H1 (cell line): Measurements from ENCODE around the gene BPIFA2. TPM values are rescaled to one million over a fixed set of nuclear protein-coding genes. Genes with fewer than 3 reads are reported as not detected.

Source experiments
- CTCF ChIA-PET: fragments of 300-600 bp; sonication (Branson Sonifier 250); formaldehyde crosslinking; loops from one replicate; lab custom pipeline; 2021; ENCODE audit not compliant: partially characterized antibody; lab: Charles Lee
- POLR2A ChIA-PET: fragments of 300-600 bp; sonication (Branson Sonifier 250); formaldehyde crosslinking; loops from one replicate; lab custom pipeline; 2021; ENCODE audit warnings: inconsistent platforms; ENCODE audit not compliant: partially characterized antibody; lab: Charles Lee
- DNase-seq, 2 experiments: peaks; one replicate each; pipeline versions ENCODE4 v3.0.0 to v3.0.0-alpha.2; 2010 to 2022; ENCODE audit warnings: low spot score in 2 of 2, low read depth in 1 of 2, mixed read lengths in 1 of 2
- FAIRE-seq: peaks from 2 replicates; lab custom pipeline; 2011; peaks lifted over from hg19 to GRCh38; lab: Jason Lieb, UNC
- H2AFZ ChIP-seq: 2 replicates; pipeline ENCODE4 v1.8.1; 2012; ENCODE audit warnings: low read length, inconsistent platforms
- H2AK5ac ChIP-seq: 2 replicates; pipeline ENCODE4 v1.6.1; 2013; ENCODE audit warnings: low read depth, low read length
- H2BK120ac ChIP-seq: replicated peaks from 2 replicates; pipeline ENCODE3; 2013; ENCODE audit warnings: low read depth, low read length, inconsistent platforms
- H2BK12ac ChIP-seq: 2 replicates; pipeline ENCODE4 v1.6.1; 2013; ENCODE audit warnings: low read depth, low read length
- H2BK15ac ChIP-seq: 2 replicates; pipeline ENCODE4 v1.6.1; 2013; ENCODE audit warnings: low read length
- H2BK20ac ChIP-seq: 2 replicates; pipeline ENCODE4 v1.6.1; 2013; ENCODE audit warnings: low read length
- H2BK5ac ChIP-seq: 2 replicates; pipeline ENCODE4 v1.6.1; 2013; ENCODE audit warnings: low read depth, low read length
- H3K14ac ChIP-seq: 2 replicates; pipeline ENCODE4 v1.6.1; 2013; ENCODE audit warnings: inconsistent platforms; ENCODE audit not compliant: insufficient read length
- H3K18ac ChIP-seq: 2 replicates; pipeline ENCODE4 v1.6.1; 2013; ENCODE audit warnings: low read length; ENCODE audit errors: extremely low read depth
- H3K23ac ChIP-seq: 2 replicates; pipeline ENCODE4 v1.6.1; 2013; ENCODE audit warnings: inconsistent platforms; ENCODE audit not compliant: insufficient read length
- H3K23me2 ChIP-seq: 2 replicates; pipeline ENCODE4 v1.6.1; 2013; ENCODE audit warnings: low read depth, low read length
- H3K27ac ChIP-seq: 2 replicates; pipeline ENCODE4 v1.6.1; 2011; ENCODE audit warnings: low read depth, low read length, inconsistent platforms
- H3K27me3 ChIP-seq, 4 experiments: replicated peaks in 1 of 4; 1 replicate in 1 of 4; 2 replicates in 3 of 4; pipeline versions ENCODE4 v1.6.1 to v1.8.1; 2011 to 2013; ENCODE audit warnings: low read length in 3 of 4, mild to moderate bottlenecking in 3 of 4, inconsistent platforms in 2 of 4, mixed read lengths in 2 of 4, moderate library complexity in 1 of 4; ENCODE audit not compliant: control insufficient read depth in 3 of 4, insufficient read depth in 3 of 4; ENCODE audit errors: extremely low read depth in 1 of 4
- H3K36me3 ChIP-seq, 4 experiments: 2 replicates each; pipeline versions ENCODE4 v1.6.1 to v1.8.1; 2011 to 2013; ENCODE audit warnings: mild to moderate bottlenecking in 4 of 4, low read length in 3 of 4, moderate library complexity in 2 of 4, control low read depth in 1 of 4, inconsistent platforms in 1 of 4; ENCODE audit not compliant: insufficient read depth in 4 of 4, control insufficient read depth in 2 of 4
- H3K4ac ChIP-seq: replicated peaks from 2 replicates; pipeline ENCODE3; 2013; ENCODE audit warnings: low read length, low read depth, mixed read lengths, inconsistent platforms; ENCODE audit not compliant: insufficient read length
- H3K4me1 ChIP-seq, 4 experiments: replicated peaks in 1 of 4; 1 replicate in 1 of 4; 2 replicates in 3 of 4; pipeline versions ENCODE4 v1.6.1 to v1.8.1; 2011 to 2013; ENCODE audit warnings: low read length in 3 of 4, inconsistent platforms in 2 of 4, mixed read lengths in 1 of 4; ENCODE audit not compliant: insufficient read depth in 4 of 4, control insufficient read depth in 3 of 4
- H3K4me2 ChIP-seq, 2 experiments: 2 replicates each; pipeline versions ENCODE4 v1.6.1 to v1.8.1; 2011 to 2013; ENCODE audit warnings: low read depth in 2 of 2, low read length in 2 of 2, control low read depth in 1 of 2, inconsistent platforms in 1 of 2, mild to moderate bottlenecking in 1 of 2; ENCODE audit not compliant: insufficient read depth in 1 of 2
- H3K4me3 ChIP-seq, 4 experiments: fragments of 200-600, 300-600 bp in 1 of 4; sonication (generic), shearing (Covaris generic), sonication (Bioruptor Twin) in 1 of 4; 2 replicates each; pipeline versions ENCODE4 v1.5.1 to v1.8.1; 2011 to 2016; ENCODE audit warnings: low read length in 4 of 4, low read depth in 3 of 4, control low read depth in 2 of 4, inconsistent platforms in 2 of 4, mild to moderate bottlenecking in 2 of 4, mixed read lengths in 1 of 4, moderate library complexity in 1 of 4; ENCODE audit not compliant: insufficient read depth in 2 of 4; ENCODE audit errors: extremely low read depth in 1 of 4
- H3K56ac ChIP-seq: replicated peaks from 2 replicates; pipeline ENCODE3; 2013; ENCODE audit warnings: low read depth, mild to moderate bottlenecking, mixed read lengths, low read length, inconsistent platforms; ENCODE audit not compliant: insufficient read length
- H3K79me1 ChIP-seq: 2 replicates; pipeline ENCODE4 v1.6.1; 2013; ENCODE audit warnings: low read depth, low read length, control low read depth
- H3K79me2 ChIP-seq, 2 experiments: 2 replicates each; pipeline versions ENCODE4 v1.6.1 to v1.8.1; 2012 to 2013; ENCODE audit warnings: low read length in 2 of 2, mild to moderate bottlenecking in 2 of 2, inconsistent platforms in 1 of 2; ENCODE audit not compliant: insufficient read depth in 2 of 2, control insufficient read depth in 1 of 2
- H3K9ac ChIP-seq, 4 experiments: replicated peaks in 1 of 4; 1 replicate in 1 of 4; 2 replicates in 3 of 4; pipeline versions ENCODE4 v1.6.1 to v1.8.1; 2011 to 2013; ENCODE audit warnings: low read depth in 3 of 4, low read length in 3 of 4, control low read depth in 2 of 4, mild to moderate bottlenecking in 2 of 4, moderate library complexity in 2 of 4, inconsistent platforms in 1 of 4; ENCODE audit errors: extremely low read depth in 1 of 4
- H3K9me3 ChIP-seq, 2 experiments: 2 replicates each; pipeline versions ENCODE4 v1.6.1 to v1.8.1; 2012 to 2013; ENCODE audit warnings: mild to moderate bottlenecking in 2 of 2, moderate library complexity in 2 of 2, control low read depth in 1 of 2, inconsistent platforms in 1 of 2, low read depth in 1 of 2, low read length in 1 of 2, mixed read lengths in 1 of 2; ENCODE audit not compliant: insufficient read depth in 2 of 2
- H4K20me1 ChIP-seq, 2 experiments: replicated peaks in 1 of 2; 2 replicates each; pipeline versions ENCODE3 to v1.8.1; 2011 to 2013; ENCODE audit warnings: inconsistent platforms in 2 of 2, low read length in 2 of 2, mild to moderate bottlenecking in 1 of 2; ENCODE audit not compliant: insufficient read depth in 2 of 2, control insufficient read depth in 1 of 2
- H4K5ac ChIP-seq: 2 replicates; pipeline ENCODE4 v1.6.1; 2013; ENCODE audit warnings: low read length, low read depth, mixed read lengths, inconsistent platforms; ENCODE audit not compliant: insufficient read length
- H4K8ac ChIP-seq: 2 replicates; pipeline ENCODE4 v1.8.0; 2013; ENCODE audit warnings: mild to moderate bottlenecking, moderate library complexity, low read length, inconsistent platforms; ENCODE audit not compliant: insufficient read depth; ENCODE audit errors: extremely low read depth
- H4K91ac ChIP-seq: replicated peaks from 2 replicates; pipeline ENCODE3; 2013; ENCODE audit warnings: low read length, mixed read lengths, inconsistent platforms; ENCODE audit not compliant: insufficient read length
- BACH1 ChIP-seq: IDR thresholded peaks from 2 replicates; pipeline ENCODE4 v1.6.1; 2012; ENCODE audit warnings: low read length, improper control_type of control experiment
- CBX8 ChIP-seq: fragments of 300-800, 300-1000 bp; sonication (generic); IDR thresholded peaks from 2 replicates; pipeline ENCODE4 v1.7.1; 2016; ENCODE audit warnings: low read depth, low read length, borderline replicate concordance
- CHD1 ChIP-seq: IDR thresholded peaks from 2 replicates; pipeline ENCODE4 v1.6.1; 2012; ENCODE audit warnings: low read depth, low read length, improper control_type of control experiment
- EP300 ChIP-seq, 2 experiments: IDR thresholded peaks; 1 replicate in 1 of 2; 2 replicates in 1 of 2; pipeline ENCODE4 v1.6.1; 2011 to 2012; ENCODE audit warnings: low read depth in 2 of 2, low read length in 2 of 2, mild to moderate bottlenecking in 2 of 2, borderline replicate concordance in 1 of 2, inconsistent platforms in 1 of 2, moderate library complexity in 1 of 2
- FOSL1 ChIP-seq: IDR thresholded peaks from 2 replicates; pipeline ENCODE4 v1.6.1; 2011; ENCODE audit warnings: mild to moderate bottlenecking, low read depth, low read length, moderate library complexity; ENCODE audit not compliant: insufficient read depth
- MAFK ChIP-seq: IDR thresholded peaks from 2 replicates; pipeline ENCODE4 v1.6.1; 2012; ENCODE audit warnings: low read depth, mild to moderate bottlenecking, improper control_type of control experiment, low read length
- PHF8 ChIP-seq: fragments of 200-600 bp; sonication (generic); conservative IDR thresholded peaks from 2 replicates; pipeline ENCODE4 v1.7.1; 2012; ENCODE audit warnings: low read depth, mild to moderate bottlenecking, inconsistent platforms, low read length, moderate library complexity
- POLR2AphosphoS5 ChIP-seq: IDR thresholded peaks from 2 replicates; pipeline ENCODE4 v1.6.1; 2011; ENCODE audit warnings: low read depth, low read length
- RXRA ChIP-seq: IDR thresholded peaks from 2 replicates; pipeline ENCODE4 v1.6.1; 2011; ENCODE audit warnings: low read depth, mild to moderate bottlenecking, low read length, moderate library complexity; ENCODE audit not compliant: insufficient read depth
- SAP30 ChIP-seq: fragments of 300-600 bp; sonication (generic); IDR thresholded peaks from 2 replicates; pipeline ENCODE4 v1.7.1; 2012; ENCODE audit warnings: low read length, moderate library complexity, mild to moderate bottlenecking, inconsistent platforms; ENCODE audit not compliant: insufficient read depth, insufficient replicate concordance
- SIN3A ChIP-seq, 2 experiments: IDR thresholded peaks in 1 of 2; conservative IDR thresholded peaks in 1 of 2; 2 replicates each; pipeline ENCODE4 v1.6.1; 2011 to 2012; ENCODE audit warnings: low read length in 2 of 2, improper control_type of control experiment in 1 of 2, low read depth in 1 of 2, mild to moderate bottlenecking in 1 of 2
- SIX5 ChIP-seq: IDR thresholded peaks from 2 replicates; pipeline ENCODE4 v1.6.1; 2011; ENCODE audit warnings: mild to moderate bottlenecking, low read depth, low read length
- SP4 ChIP-seq: IDR thresholded peaks from 2 replicates; pipeline ENCODE4 v1.6.1; 2012; ENCODE audit warnings: low read length, inconsistent platforms
- WGBS, 2 experiments: shearing (Covaris generic) in 1 of 2; methylation state at CpG; one replicate each; pipeline versions ENCODE4 v1.1.6 to v1.1.7; 2013 to 2015; ENCODE audit warnings: low lambda C conversion rate in 2 of 2, mixed read lengths in 2 of 2, inconsistent platforms in 1 of 2, low coverage in 1 of 2, missing lambda C conversion rate in 1 of 2; ENCODE audit not compliant: insufficient replicate concordance in 2 of 2, insufficient coverage in 1 of 2, insufficient read length in 1 of 2; ENCODE audit errors: extremely low coverage in 1 of 2, missing lambda C conversion rate in 1 of 2; 5-methylcytosine and 5-hydroxymethylcytosine counted together
- polyA plus RNA-seq, 7 experiments: library from polyadenylated mRNA; depleted of rRNA in 3 of 7; stranded (reverse) in 5 of 7; unstranded in 2 of 7; fragments of >200 nt in 5 of 7; fragments of 200-250 nt in 2 of 7; gene quantifications; 1 replicate in 5 of 7; 2 replicates in 1 of 7; 4 replicates in 1 of 7; pipeline versions ENCODE4 v1.2.1 to v1.2.3, GENCODE V29; 2011 to 2013; ENCODE audit warnings: missing spikeins in 2 of 7, mixed read lengths in 2 of 7
- total RNA-seq: library from RNA; stranded (reverse); fragmentation: NEBNext Ultra II Directional; extraction: Animal tissue kit (Norgen Biotek cat#: 25700); gene quantifications from 2 replicates; pipeline ENCODE4 v1.2.1, GENCODE V29; 2021

Gene BPIFA2
- total and polyA plus RNA-seq, 2 of the 8 experiments (the other 6 are each of a cell fraction or from before 2014, with no cell fraction given): not detected

- Histone ChIP-seq H3K79me2 (no peaks in the 10 kb centered on the region), H2BK120ac (no peak overlapping the region), H2BK12ac (no peak overlapping the region), H4K91ac (no peak overlapping the region), H3K27ac (no peak overlapping the region), H2BK5ac (no peak overlapping the region), H3K18ac (no peak overlapping the region), H3K36me3 (no peaks in the 10 kb centered on the region), H3K56ac (no peak overlapping the region), H3K14ac (no peak overlapping the region), H2BK20ac (no peak overlapping the region), H2BK15ac (no peak overlapping the region), H3K79me1 (no peaks in the 10 kb centered on the region), H3K4me3 (no peak overlapping the region), H3K4me2 (no peak overlapping the region), H3K23ac (no peak overlapping the region), H3K4ac (no peak overlapping the region), H2AK5ac (no peak overlapping the region), H3K27me3 (peaks cover 0 to 2% (median 0%) of the 10 kb centered on the region in 4 experiments; a peak in 1 of 7 replicates), H4K5ac (no peak overlapping the region), H3K9me3 (no peaks in the 10 kb centered on the region), H3K23me2 (no peaks in the 10 kb centered on the region; the same call in 1 of the 2 replicates), H2AFZ (no peak overlapping the region), H4K20me1 (no peaks in the 10 kb centered on the region), H4K8ac (no peak overlapping the region), H3K4me1 (no peaks in the 10 kb centered on the region), H3K9ac (no peak overlapping the region)
- DNase-seq (no peak), FAIRE-seq (no peak)
- POLR2A ChIA-PET: no interaction called here
- CTCF ChIA-PET: interaction anchor here (0.6 to 1.6 kb wide), 5 partner anchors 10 to 584 kb away, joined by 3 to 9 read pairs (median 4); partner anchors contain the start of gene BPIFA2
- 77% methylated on average over 9 of the region's 9 CpGs; no CpG with 5 or more reads in 1 of the 2 experiments for WGBS, 2 experiments
- TF ChIP-seq RXRA: no peak
- no peak for TF ChIP-seq SIN3A (conservative IDR thresholded peaks at IDR 0.05 in 1 of 2, IDR thresholded peaks at IDR 0.05 in 1 of 2; ENCODE audit: low read depth in 1 of 2, low read length in 2 of 2)
- no peak for TF ChIP-seq POLR2AphosphoS5
- TF ChIP-seq CBX8: no peak
- TF ChIP-seq CHD1: no peak
- TF ChIP-seq EP300 (IDR thresholded peaks at IDR 0.05; ENCODE audit: borderline replicate concordance in 1 of 2, low read depth in 2 of 2, low read length in 2 of 2): no peak
- no peak for TF ChIP-seq SIX5
- TF ChIP-seq FOSL1: no peak
- TF ChIP-seq SAP30: no peak
- TF ChIP-seq BACH1: no peak
- no peak for TF ChIP-seq SP4
- TF ChIP-seq MAFK: no peak
- TF ChIP-seq PHF8: no peak
These were observed 9.1 kb upstream of the BPIFA2 start for GRCh38 chr20:33158637-33159385.
